GM10266 (cell line): ENCODE measurements around the gene NDUFB4.

Experiments
- DNase-seq: peaks from one replicate; pipeline ENCODE4 v3.0.0; 2012; ENCODE audit errors: extremely low spot score
- TF ChIP-seq, protein P1 (sequence below): IDR thresholded peaks from 2 replicates; pipeline ENCODE4 v1.5.1; 2012; ENCODE audit warnings: mild to moderate bottlenecking, low read depth; ENCODE audit not compliant: control insufficient read depth, insufficient read depth; ENCODE audit errors: missing control alignments

NDUFB4 gene

DNA sequence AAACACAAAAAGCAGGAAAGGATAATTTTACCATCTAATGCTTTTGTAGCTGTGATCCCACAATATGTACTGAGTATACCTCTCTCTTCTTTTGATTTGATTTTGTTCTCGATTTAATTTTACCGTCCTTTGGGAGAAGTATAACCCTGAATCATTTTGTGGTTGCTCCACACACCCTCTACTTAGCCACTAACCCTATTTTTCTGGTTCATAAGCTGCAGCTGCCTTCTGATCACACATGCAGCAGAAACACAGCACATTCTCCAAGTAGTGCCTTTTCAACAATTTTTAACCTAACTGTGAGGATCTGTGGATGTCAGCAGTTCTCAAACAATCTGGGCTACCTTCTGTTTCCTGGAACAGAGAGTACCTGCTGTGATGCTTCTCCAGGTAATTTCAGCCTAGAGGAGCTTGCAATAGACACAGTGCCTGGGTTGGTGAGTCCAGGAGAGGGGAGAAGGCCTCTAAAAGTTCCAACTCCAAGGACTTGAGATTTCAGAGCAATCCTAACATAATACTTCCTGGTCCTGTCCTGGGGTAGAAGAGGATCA is 45.6 kb downstream of the NDUFB4 start:
- TF ChIP-seq, protein P1, sequence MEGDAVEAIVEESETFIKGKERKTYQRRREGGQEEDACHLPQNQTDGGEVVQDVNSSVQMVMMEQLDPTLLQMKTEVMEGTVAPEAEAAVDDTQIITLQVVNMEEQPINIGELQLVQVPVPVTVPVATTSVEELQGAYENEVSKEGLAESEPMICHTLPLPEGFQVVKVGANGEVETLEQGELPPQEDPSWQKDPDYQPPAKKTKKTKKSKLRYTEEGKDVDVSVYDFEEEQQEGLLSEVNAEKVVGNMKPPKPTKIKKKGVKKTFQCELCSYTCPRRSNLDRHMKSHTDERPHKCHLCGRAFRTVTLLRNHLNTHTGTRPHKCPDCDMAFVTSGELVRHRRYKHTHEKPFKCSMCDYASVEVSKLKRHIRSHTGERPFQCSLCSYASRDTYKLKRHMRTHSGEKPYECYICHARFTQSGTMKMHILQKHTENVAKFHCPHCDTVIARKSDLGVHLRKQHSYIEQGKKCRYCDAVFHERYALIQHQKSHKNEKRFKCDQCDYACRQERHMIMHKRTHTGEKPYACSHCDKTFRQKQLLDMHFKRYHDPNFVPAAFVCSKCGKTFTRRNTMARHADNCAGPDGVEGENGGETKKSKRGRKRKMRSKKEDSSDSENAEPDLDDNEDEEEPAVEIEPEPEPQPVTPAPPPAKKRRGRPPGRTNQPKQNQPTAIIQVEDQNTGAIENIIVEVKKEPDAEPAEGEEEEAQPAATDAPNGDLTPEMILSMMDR = no peak
- DNase-seq = no peak

DNA sequence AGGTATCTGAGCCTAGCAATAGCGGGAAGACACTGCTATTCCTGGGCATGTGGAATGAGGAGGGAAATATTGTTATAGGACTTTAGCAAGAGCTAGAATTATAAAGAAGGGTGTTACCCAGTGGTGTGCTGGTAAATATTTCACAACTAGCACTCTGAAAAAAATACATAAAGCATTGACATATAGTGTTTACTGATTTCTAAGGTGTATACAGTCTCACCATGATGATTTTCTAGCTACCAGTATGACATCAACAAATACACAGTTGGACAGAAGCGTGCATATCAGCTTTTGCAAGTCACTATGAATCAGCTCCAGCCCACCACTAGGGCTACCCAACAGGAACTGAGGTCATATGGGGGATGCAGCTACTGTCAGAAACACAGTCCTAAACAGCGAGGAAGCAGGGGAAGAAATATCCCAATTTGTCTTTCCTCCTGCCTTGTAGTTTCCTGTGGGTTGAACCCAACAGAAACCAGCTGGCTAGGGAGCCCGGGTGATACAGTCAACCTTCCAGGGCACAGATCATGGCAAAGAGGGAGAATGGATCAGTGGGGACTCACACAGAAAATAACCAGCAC is 46.3 kb downstream of the NDUFB4 start:
- TF ChIP-seq, protein P1 = no peak
- no peak for DNase-seq

DNA sequence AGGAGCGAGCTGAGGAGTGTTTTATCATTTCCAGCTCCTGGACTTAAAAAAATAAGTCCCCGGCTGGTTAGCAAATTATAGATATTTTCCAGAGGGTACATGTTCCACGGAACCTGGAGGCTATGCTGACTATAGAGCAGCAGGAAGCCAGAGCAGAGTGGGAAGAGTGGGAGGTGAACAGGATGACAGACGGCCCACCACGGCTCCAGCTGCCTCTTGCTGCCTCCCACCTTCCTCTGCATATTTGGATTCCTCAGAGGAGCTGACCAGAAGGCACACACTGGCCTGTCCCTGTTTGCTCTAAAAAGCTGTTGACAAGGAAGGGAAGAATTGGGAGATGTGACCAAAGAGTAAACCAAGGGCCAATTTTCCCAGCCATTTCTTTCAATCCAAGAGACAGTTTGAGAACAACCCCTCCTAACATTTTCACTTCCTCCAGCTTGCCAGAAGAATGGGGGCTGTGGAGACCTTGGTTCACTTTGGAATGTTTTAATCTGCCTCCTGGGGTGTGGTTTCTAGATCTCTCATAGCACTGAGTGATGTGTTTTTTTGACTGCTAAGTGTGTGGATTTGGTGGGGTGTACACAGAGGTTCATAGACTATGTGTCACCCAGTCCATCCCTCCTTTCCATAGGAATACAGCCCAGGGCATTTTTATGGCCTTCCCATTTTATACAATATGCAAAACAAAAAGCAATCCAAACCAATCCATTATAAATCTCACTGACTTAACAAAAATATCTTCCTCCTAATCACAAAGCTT is 49.1 kb downstream of the NDUFB4 start:
- no peak for DNase-seq
- TF ChIP-seq, protein P1 = no peak

DNA sequence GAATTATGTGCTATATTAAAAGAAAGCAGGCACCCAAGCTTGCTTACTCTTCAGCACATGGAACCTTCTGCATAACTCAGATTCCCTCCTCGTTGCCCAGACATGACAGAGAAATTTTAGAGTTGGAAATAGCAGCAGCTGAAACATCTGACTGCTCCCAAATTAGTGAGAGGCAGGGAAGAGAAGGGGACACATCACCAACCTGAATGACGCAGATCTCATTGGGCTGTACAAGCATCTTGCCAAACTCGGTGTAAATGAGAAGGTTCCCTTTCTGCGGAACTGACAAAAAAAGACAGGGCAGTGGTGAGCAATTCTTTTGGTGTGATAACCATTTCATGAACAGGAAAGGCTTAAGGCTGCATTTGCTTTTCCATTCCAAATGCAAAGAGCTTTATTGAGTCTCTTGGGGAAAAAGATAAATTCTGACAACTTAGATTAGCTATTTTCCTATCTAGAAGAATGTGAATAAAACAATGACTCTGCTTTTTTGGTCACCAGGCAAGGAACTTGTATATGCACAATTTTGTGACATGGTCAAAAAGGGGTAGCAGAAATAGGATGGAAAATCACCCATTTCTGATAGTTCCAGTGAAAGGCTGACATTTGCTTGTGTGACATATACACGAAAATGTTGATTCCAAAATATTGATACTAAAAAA is 50.8 kb downstream of the NDUFB4 start:
- no peak for DNase-seq
- TF ChIP-seq, protein P1 = no peak

DNA sequence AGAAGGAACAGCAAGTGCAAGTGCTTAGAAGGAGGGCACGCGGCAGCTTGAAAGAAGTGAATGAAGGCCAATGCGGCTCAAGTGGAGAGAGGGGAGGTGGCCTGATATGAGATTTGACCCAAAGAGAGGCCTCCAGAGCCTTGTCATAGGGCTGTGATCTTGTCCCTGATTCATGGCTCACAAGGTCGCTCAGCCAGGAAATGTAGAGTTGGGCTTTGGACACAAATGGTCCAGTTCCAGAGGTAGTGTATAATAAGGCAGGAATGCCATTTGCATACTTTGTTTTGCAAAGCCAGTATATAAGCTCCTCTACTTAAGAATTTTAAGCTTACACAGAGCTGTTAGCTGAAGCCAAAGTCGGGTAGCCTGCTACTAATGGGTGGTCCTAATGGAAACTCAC is 52.2 kb downstream of the NDUFB4 start:
- no peak for DNase-seq
- TF ChIP-seq, protein P1 = no peak

DNA sequence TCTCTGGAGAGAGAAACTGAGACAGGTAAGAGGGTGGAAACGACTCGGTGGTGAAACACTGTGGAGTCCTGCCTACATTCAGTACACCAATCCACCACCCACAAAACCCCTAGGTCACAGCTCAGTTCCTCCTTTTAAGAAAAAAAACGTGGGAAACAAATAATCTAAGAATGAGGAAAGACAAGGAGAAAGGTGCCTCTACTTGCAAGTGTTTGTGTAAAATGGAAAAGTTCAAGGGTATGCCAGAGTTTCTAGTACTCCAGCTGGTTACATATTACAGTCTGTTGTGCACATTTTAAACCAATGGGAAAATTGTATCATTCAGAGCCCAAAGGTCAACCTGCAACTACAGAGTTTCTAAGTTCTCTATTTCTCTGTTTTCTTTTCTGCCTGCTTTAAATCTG is 53.7 kb downstream of the NDUFB4 start:
- TF ChIP-seq, protein P1 = no peak
- no peak for DNase-seq
